Measurements from ENCODE around the gene DHRS2.
"Not testable (repeated sequence)": the region's sequence is repeated elsewhere in the genome, so short reads cannot be mapped to it uniquely, and the experiment has no call there.

The DHRS2 gene

GRCh38 chr14:23648764-23649460 is 12.7 kb downstream of the DHRS2 start:
- no peak for DNase-seq (ENCODE audit: low spot score)

GRCh38 chr14:23650506-23650905 is 14.3 kb downstream of the DHRS2 start:
- DNase-seq (ENCODE audit: low spot score): no peak

GRCh38 chr14:23653051-23653450 is 16.9 kb downstream of the DHRS2 start:
- no peak for DNase-seq (ENCODE audit: low spot score)

- no peak for DNase-seq (ENCODE audit: low spot score)
These were observed 18.1 kb downstream of the DHRS2 start for GRCh38 chr14:23654231-23654630.

GRCh38 chr14:23657959-23658470 is 21.9 kb downstream of the DHRS2 start:
- DNase-seq (ENCODE audit: low spot score): no peak

- DNase-seq (ENCODE audit: low spot score): no peak
These were observed 24.4 kb downstream of the DHRS2 start for GRCh38 chr14:23660290-23661226.

- DNase-seq (ENCODE audit: low spot score): no peak
These were observed 25.4 kb downstream of the DHRS2 start for GRCh38 chr14:23661542-23661941.

GRCh38 chr14:23663127-23663526 is 27.0 kb downstream of the DHRS2 start:
- no peak for DNase-seq (ENCODE audit: low spot score)

- no peak for DNase-seq (ENCODE audit: low spot score)
These were observed 27.5 kb downstream of the DHRS2 start for GRCh38 chr14:23663711-23664110.

GRCh38 chr14:23664207-23664885 is 28.2 kb downstream of the DHRS2 start:
- no peak for DNase-seq (ENCODE audit: low spot score)

- no peak for DNase-seq (ENCODE audit: low spot score)
These were observed 29.3 kb downstream of the DHRS2 start for GRCh38 chr14:23665302-23666016.

- DNase-seq (ENCODE audit: low spot score): no peak
These were observed 31.0 kb downstream of the DHRS2 start for GRCh38 chr14:23667134-23667533.

GRCh38 chr14:23669441-23669840 is 33.3 kb downstream of the DHRS2 start:
- DNase-seq (ENCODE audit: low spot score): no peak

GRCh38 chr14:23670481-23670880 is 34.3 kb downstream of the DHRS2 start:
- DNase-seq (ENCODE audit: low spot score): no peak

GRCh38 chr14:23672200-23672599 is 36.0 kb downstream of the DHRS2 start:
- DNase-seq (ENCODE audit: low spot score): no peak

GRCh38 chr14:23675337-23675736 is 39.2 kb downstream of the DHRS2 start:
- DNase-seq (ENCODE audit: low spot score): no peak

GRCh38 chr14:23675906-23676305 is 39.7 kb downstream of the DHRS2 start:
- no peak for DNase-seq (ENCODE audit: low spot score)

- no peak for DNase-seq (ENCODE audit: low spot score)
These were observed 45.2 kb downstream of the DHRS2 start for GRCh38 chr14:23681337-23681736.

- not testable (repeated sequence) for DNase-seq (ENCODE audit: low spot score)
These were observed 53.7 kb downstream of the DHRS2 start for GRCh38 chr14:23689709-23690514.

- no peak for DNase-seq (ENCODE audit: low spot score)
These were observed 56.3 kb downstream of the DHRS2 start for GRCh38 chr14:23692416-23692815.

- no peak for DNase-seq (ENCODE audit: low spot score)
These were observed 57.1 kb downstream of the DHRS2 start for GRCh38 chr14:23693252-23693775.
